Neural cell (in vitro differentiated cells): ENCODE data around the gene MED8.

Experiments
- POLR2AphosphoS5 ChIP-seq: IDR thresholded peaks from 2 replicates; pipeline ENCODE4 v1.6.1; 2012
- TF ChIP-seq, protein P1 (sequence below): IDR thresholded peaks from 2 replicates; pipeline ENCODE4 v1.6.1; 2012; ENCODE audit warnings: borderline replicate concordance

DNA sequence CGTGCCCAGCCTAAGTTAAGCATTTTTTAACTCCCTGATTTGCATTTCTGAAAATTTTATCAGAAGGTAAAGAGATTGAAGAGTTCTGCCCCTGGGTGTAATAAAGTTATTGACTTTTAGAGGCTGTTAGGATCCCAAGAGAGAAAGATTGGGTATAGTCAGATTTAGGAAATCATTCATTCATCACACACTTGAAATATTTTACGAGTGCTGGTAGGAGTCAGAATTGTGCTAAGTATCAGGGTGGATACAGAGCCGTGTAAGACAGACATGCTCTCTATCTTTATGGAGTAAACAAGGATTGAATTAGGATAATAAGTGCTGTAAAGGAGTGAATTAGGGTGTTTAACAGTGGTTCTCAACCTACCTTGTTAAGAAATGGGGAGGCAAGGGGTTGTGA, 3.1 kb upstream of the MED8 start:
- TF ChIP-seq POLR2AphosphoS5 = no peak
- TF ChIP-seq, protein P1, sequence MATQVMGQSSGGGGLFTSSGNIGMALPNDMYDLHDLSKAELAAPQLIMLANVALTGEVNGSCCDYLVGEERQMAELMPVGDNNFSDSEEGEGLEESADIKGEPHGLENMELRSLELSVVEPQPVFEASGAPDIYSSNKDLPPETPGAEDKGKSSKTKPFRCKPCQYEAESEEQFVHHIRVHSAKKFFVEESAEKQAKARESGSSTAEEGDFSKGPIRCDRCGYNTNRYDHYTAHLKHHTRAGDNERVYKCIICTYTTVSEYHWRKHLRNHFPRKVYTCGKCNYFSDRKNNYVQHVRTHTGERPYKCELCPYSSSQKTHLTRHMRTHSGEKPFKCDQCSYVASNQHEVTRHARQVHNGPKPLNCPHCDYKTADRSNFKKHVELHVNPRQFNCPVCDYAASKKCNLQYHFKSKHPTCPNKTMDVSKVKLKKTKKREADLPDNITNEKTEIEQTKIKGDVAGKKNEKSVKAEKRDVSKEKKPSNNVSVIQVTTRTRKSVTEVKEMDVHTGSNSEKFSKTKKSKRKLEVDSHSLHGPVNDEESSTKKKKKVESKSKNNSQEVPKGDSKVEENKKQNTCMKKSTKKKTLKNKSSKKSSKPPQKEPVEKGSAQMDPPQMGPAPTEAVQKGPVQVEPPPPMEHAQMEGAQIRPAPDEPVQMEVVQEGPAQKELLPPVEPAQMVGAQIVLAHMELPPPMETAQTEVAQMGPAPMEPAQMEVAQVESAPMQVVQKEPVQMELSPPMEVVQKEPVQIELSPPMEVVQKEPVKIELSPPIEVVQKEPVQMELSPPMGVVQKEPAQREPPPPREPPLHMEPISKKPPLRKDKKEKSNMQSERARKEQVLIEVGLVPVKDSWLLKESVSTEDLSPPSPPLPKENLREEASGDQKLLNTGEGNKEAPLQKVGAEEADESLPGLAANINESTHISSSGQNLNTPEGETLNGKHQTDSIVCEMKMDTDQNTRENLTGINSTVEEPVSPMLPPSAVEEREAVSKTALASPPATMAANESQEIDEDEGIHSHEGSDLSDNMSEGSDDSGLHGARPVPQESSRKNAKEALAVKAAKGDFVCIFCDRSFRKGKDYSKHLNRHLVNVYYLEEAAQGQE = no peak
